LNCaP clone FGC (cell line): Measurements from ENCODE around the gene LRRC8E.
"Not testable (repeated sequence)": the region's sequence is repeated elsewhere in the genome, so short reads cannot be mapped to it uniquely, and the experiment has no call there.

Source experiments
- DNase-seq: peaks from one replicate; pipeline ENCODE4 v3.0.0-alpha.2; 2011; ENCODE audit warnings: low read depth
- H3K4me3 ChIP-seq: 2 replicates; pipeline ENCODE4 v1.5.1; 2011; ENCODE audit warnings: mild to moderate bottlenecking, low read depth, low read length, control low read depth
- TF ChIP-seq, protein P1 (sequence below): IDR thresholded peaks from 2 replicates; pipeline ENCODE4 v1.5.1; 2012; ENCODE audit warnings: mild to moderate bottlenecking; ENCODE audit not compliant: control insufficient read depth, insufficient read depth; ENCODE audit errors: extremely low read depth

The LRRC8E gene

DNA sequence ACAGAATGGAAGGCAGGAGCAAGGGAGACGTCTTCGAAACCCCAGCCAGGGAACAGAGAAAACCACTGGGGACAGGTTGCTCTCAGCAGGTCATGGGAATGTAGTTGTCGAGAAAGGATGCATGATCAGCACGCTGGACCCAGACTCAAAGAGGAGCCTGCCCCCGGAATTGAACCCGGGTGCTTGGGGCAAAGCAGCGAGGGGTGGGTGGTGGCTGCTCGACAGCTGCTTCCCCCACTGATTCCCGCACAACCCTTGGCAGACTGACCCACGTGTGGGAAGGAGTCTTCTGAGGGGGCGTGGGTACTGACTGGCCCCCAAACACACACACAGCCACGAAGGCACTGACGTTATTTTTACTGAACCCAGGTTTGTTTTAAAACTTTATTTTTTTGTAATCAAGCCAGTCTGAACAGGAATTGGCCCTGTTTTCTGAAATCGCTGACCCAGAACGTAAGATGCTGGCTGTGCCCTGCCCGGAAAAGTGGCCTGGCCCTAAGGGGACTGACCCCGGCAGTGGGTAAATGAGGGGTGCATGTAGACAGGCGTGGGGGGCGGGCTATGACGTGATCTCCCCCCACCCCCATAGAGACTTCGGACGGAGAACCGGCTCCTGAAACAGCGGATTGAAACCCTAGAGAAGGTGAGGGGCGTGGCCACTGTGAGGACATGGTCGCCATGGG is 32.7 kb upstream of the LRRC8E start:
- H3K4me3 ChIP-seq, result no peak overlapping the region
- no peak for DNase-seq
- TF ChIP-seq, protein P1, sequence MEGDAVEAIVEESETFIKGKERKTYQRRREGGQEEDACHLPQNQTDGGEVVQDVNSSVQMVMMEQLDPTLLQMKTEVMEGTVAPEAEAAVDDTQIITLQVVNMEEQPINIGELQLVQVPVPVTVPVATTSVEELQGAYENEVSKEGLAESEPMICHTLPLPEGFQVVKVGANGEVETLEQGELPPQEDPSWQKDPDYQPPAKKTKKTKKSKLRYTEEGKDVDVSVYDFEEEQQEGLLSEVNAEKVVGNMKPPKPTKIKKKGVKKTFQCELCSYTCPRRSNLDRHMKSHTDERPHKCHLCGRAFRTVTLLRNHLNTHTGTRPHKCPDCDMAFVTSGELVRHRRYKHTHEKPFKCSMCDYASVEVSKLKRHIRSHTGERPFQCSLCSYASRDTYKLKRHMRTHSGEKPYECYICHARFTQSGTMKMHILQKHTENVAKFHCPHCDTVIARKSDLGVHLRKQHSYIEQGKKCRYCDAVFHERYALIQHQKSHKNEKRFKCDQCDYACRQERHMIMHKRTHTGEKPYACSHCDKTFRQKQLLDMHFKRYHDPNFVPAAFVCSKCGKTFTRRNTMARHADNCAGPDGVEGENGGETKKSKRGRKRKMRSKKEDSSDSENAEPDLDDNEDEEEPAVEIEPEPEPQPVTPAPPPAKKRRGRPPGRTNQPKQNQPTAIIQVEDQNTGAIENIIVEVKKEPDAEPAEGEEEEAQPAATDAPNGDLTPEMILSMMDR, result no peak

DNA sequence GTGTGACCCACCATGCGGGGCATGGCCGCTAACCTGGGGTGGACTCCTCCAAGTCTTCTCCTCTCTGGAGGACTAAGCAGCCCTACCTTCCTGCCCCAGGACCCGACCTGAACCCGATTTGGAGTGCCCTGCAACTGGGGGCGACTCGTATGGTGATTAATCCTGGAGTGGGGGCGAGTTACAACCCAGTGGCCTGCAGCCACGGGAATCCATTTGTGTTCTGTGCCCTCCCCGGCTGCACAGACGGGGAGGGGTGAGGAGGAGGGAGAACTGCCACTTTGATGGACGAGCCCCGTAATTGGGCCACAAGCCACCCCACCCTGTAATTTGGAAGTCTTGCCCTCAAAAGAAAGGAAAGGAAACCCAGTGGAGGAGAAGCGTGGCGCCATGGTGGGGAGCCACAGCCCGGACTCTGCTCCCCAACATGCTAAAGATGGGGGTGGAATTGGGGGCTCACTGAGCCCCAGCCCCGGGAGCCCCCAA is 32.2 kb upstream of the LRRC8E start:
- DNase-seq, result no peak
- TF ChIP-seq, protein P1, result no peak
- H3K4me3 ChIP-seq, result no peak overlapping the region

DNA sequence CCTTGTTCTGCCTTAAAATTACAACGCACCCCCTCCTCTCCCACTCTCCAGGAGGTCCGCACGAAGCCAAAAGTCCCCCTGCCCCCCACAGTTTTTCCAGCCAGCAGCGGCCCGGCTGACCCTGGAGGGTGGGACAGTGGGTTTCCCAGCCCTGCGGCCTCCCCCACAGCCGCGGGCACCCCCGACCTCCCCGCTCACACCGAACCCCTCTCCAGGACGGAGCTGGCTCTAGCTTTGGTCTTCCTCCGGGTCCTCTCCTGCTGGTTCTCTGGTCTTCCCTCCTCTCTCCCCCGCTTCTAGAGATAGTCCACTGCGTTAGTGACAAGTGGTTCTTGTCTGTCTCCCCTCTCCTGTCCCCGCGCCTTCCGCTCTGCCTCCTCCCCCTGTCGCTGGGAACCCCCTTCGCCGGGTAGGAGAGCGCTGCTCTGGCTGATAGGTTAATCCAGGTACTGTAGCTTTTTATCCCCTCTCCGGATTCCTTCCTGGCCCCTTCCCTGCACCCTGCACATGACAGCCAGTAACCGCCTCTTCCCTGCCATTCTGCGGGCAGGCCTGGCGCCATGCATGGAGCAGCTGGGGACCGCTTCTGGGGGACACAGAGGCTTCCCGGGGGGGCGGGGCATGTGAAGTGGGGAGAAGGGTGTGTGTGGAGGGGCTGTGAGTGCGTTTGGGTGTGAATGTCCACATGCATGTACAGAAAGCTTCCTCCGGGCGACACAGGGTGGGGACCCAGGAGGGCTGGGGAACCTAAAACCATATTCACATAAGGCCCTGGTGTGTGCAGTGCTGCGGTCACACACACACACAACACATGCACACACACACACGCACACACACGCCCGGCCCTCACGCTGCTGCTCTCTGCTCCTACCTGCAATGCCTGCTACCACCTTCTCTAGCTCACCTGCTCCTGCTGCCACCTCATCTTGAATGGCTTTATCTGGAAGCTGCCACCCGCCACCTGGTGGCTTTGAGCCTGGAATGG is 31.3 kb upstream of the LRRC8E start:
- DNase-seq, result no peak
- TF ChIP-seq, protein P1, result no peak
- H3K4me3 ChIP-seq, result no peak overlapping the region

DNA sequence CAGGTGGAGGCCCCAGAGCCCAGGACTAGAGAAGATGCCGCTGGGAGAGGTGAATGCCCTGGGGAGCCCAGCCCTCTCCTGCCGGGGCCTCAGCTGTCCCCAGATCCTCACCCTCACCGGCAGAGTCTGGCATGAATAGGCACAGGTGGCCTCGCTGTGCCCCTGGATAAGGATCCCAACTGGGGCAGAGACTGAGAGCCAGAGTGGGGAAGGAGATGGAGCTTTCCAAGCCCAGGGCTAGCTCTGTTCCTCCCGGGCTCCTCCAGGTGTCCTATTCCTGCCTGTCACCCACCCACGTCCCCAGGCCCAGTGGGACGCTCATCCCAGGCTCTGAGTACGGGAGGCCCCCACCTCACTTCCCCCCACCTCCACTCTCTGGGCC is 30.6 kb upstream of the LRRC8E start:
- no peak overlapping the region for H3K4me3 ChIP-seq
- DNase-seq, result no peak
- TF ChIP-seq, protein P1, result no peak

DNA sequence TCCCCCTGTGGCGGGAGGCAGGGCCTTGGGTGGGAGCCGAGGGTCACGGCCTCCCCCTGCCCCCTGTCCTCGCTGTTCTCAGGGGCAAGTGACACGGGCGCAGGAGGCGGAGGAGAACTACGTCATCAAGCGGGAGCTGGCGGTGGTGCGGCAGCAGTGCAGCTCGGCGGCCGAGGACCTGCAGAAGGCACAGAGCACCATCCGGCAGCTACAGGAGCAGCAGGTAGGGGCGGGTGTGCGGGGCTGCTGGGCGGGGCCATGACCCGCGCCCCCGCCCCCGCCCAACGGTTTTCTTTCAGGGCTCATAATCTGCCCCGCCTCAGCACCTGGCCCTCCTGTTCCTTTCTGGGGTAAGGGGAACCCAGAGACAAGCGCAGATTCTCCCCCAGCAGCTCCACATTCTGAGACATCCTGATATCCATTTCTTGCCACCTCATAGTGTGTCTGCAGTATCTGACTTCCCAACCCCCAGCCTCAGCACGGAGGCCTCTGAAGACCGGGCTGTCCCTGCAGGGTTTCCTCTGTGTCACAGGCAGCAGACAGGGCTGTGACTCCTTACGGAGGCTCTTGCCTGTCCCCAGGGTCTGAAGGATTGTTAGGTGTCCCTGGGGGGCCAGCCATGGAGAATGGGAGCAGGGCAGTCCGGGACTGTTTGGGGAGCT is 30.1 kb upstream of the LRRC8E start:
- no peak for DNase-seq
- TF ChIP-seq, protein P1, result no peak
- no peak overlapping the region for H3K4me3 ChIP-seq

DNA sequence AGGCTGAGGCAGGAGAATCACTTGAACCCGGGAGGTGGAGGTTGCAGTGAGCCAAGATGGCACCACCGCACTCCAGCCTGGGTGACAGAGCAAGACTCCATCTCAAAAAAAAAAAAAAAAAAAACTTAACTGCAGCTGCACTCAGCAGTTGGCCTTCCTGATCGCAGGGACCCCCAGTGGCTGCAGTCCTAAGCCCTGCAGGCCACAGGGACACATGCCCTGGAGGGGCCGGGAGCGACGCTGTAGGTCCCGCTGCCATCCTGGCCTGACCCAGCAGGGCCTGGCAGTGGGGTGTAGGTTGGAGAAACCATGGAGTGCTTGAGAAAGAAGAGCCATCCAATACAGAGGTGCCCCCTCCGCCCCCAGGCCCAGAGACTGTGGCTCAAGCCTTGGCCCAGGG is 29.2 kb upstream of the LRRC8E start:
- not testable (repeated sequence) for H3K4me3 ChIP-seq, DNase-seq
